Breast epithelium (tissue), 4 donors: ENCODE results near the gene ARHGEF19. TPM values are rescaled to one million over a fixed set of nuclear protein-coding genes. Genes with fewer than 3 reads are reported as not detected.

Source experiments
- DNase-seq, 2 donors: peaks; one replicate each; pipeline ENCODE4 v3.0.0-alpha.2; 2019; ENCODE audit warnings: low spot score in 2 of 2
- H3K27ac ChIP-seq, 2 donors: fragments of 200-600 bp; sonication (generic) in 1 of 2; one replicate each; pipeline ENCODE4 v1.5.1; 2016 to 2019; ENCODE audit warnings: mild to moderate bottlenecking in 1 of 2
- H3K27me3 ChIP-seq, 2 donors: fragments of 200-600 bp; sonication (generic) in 1 of 2; one replicate each; pipeline versions ENCODE4 v1.5.1 to v1.6.0; 2017 to 2019; ENCODE audit warnings: control low read depth in 1 of 2, mild to moderate bottlenecking in 1 of 2
- H3K36me3 ChIP-seq: fragments of 200-600 bp; one replicate; pipeline ENCODE4 v1.5.1; 2019
- H3K4me1 ChIP-seq, 2 donors: fragments of 200-600 bp; sonication (generic); one replicate each; pipeline ENCODE4 v1.5.1; 2016 to 2019; ENCODE audit warnings: control low read depth in 1 of 2
- H3K4me3 ChIP-seq, 3 donors: fragments of 200-600 bp; sonication (generic); 1 replicate in 2 of 3; 2 replicates in 1 of 3; pipeline ENCODE4 v1.5.1; 2016 to 2019; ENCODE audit warnings: mild to moderate bottlenecking in 3 of 3, moderate library complexity in 2 of 3
- H3K9me3 ChIP-seq, 2 donors: fragments of 200-600 bp; sonication (generic) in 1 of 2; one replicate each; pipeline ENCODE4 v1.5.1; 2016 to 2019; ENCODE audit warnings: control low read depth in 1 of 2
- CTCF ChIP-seq, 3 donors: fragments of 450-650 bp; IDR thresholded peaks; one replicate each; pipeline ENCODE4 v1.5.1; 2016 to 2017; ENCODE audit warnings: antibody characterized with exemption in 3 of 3, mild to moderate bottlenecking in 3 of 3, moderate library complexity in 3 of 3
- POLR2A ChIP-seq: fragments of 450-650 bp; IDR thresholded peaks from one replicate; pipeline ENCODE4 v1.6.1; 2016; ENCODE audit warnings: antibody characterized with exemption, mild to moderate bottlenecking, moderate library complexity
- POLR2AphosphoS5 ChIP-seq, 3 donors: sonication (generic); formaldehyde crosslinking; IDR thresholded peaks; one replicate each; pipeline ENCODE4 v1.6.1; 2017; ENCODE audit warnings: antibody characterized with exemption in 3 of 3
- intact Hi-C: fragments of 100-400 bp; cut with DNase I; formaldehyde crosslinking; loops from one replicate; pipeline ENCODE4 v1.15.1; 2023; ENCODE audit warnings: low total_unique reads
- total RNA-seq, 3 donors: library from RNA; depleted of rRNA; stranded (reverse); fragments of >200 nt; gene quantifications; one replicate each; pipeline ENCODE4 v1.1.0, GENCODE V29; 2016

Gene ARHGEF19
- total RNA-seq, 3 donors from 2014 or later = 7.5 to 18.0 (median 12.9) TPM

- Histone ChIP-seq H3K27me3 (no peaks in the 10 kb centered on the region), H3K9me3 (no peaks in the 10 kb centered on the region), H3K27ac (no peak overlapping the region), H3K36me3 (no peaks in the 10 kb centered on the region), H3K4me3 (no peak overlapping the region), H3K4me1 (no peaks in the 10 kb centered on the region)
- intact Hi-C loops = no loop called here
- no peak for DNase-seq
- TF ChIP-seq POLR2A (no peak), POLR2AphosphoS5 (IDR thresholded peaks at IDR 0.05) (no peak), CTCF (IDR thresholded peaks at IDR 0.05) (no peak)
Observed at GRCh38 chr1:16195518-16195905, 16.9 kb downstream of the ARHGEF19 start.

- peak overlapping the region in 1 of 2 donors; percentile 36 for H3K27ac ChIP-seq
- TF ChIP-seq CTCF (IDR thresholded peaks at IDR 0.05) = no peak
- TF ChIP-seq POLR2A = no peak
- no peak for TF ChIP-seq POLR2AphosphoS5 (IDR thresholded peaks at IDR 0.05)
- H3K36me3 ChIP-seq = no peaks in the 10 kb centered on the region
- no peak for DNase-seq
- intact Hi-C loops = no loop called here
- H3K9me3 ChIP-seq = no peaks in the 10 kb centered on the region
- H3K4me3 ChIP-seq = no peak overlapping the region
- no peaks in the 10 kb centered on the region for H3K4me1 ChIP-seq
- H3K27me3 ChIP-seq = no peaks in the 10 kb centered on the region
Observed at GRCh38 chr1:16191916-16192546, 20.4 kb downstream of the ARHGEF19 start.

- DNase-seq = no peak
- Histone ChIP-seq H3K27me3 (no peaks in the 10 kb centered on the region), H3K9me3 (no peaks in the 10 kb centered on the region), H3K27ac (peak overlapping the region in 1 of 2 donors; percentile 36), H3K4me1 (no peaks in the 10 kb centered on the region), H3K4me3 (no peak overlapping the region), H3K36me3 (no peaks in the 10 kb centered on the region)
- TF ChIP-seq CTCF (IDR thresholded peaks at IDR 0.05) = no peak
- TF ChIP-seq POLR2AphosphoS5 (IDR thresholded peaks at IDR 0.05) = no peak
- TF ChIP-seq POLR2A = no peak
- intact Hi-C loops = no loop called here
Observed at GRCh38 chr1:16191309-16191708, 21.1 kb downstream of the ARHGEF19 start.

- no peak overlapping the region for H3K4me3 ChIP-seq
- no peaks in the 10 kb centered on the region for H3K36me3 ChIP-seq
- H3K9me3 ChIP-seq = no peaks in the 10 kb centered on the region
- no peak for DNase-seq
- H3K4me1 ChIP-seq = no peaks in the 10 kb centered on the region
- no peaks in the 10 kb centered on the region for H3K27me3 ChIP-seq
- H3K27ac ChIP-seq = no peak overlapping the region
- intact Hi-C loops = no loop called here
- no peak for TF ChIP-seq POLR2AphosphoS5 (IDR thresholded peaks at IDR 0.05)
- no peak for TF ChIP-seq CTCF (IDR thresholded peaks at IDR 0.05)
- no peak for TF ChIP-seq POLR2A
Observed at GRCh38 chr1:16189921-16190621, 22.4 kb downstream of the ARHGEF19 start.

- Histone ChIP-seq H3K4me1 (peaks cover 0 to under 1% of the 10 kb centered on the region in 2 donors), H3K9me3 (no peaks in the 10 kb centered on the region), H3K27ac (no peak overlapping the region), H3K4me3 (no peak overlapping the region), H3K36me3 (no peaks in the 10 kb centered on the region), H3K27me3 (no peaks in the 10 kb centered on the region)
- DNase-seq = no peak
- no peak for TF ChIP-seq POLR2AphosphoS5 (IDR thresholded peaks at IDR 0.05)
- no peak for TF ChIP-seq CTCF (IDR thresholded peaks at IDR 0.05)
- no peak for TF ChIP-seq POLR2A
- intact Hi-C loops = no loop called here
Observed at GRCh38 chr1:16189003-16189402, 23.4 kb downstream of the ARHGEF19 start.
